Epithelial cell of proximal tubule (primary cell): ENCODE results near the gene RPL29. TPM values are rescaled to one million over a fixed set of nuclear protein-coding genes. Genes with fewer than 3 reads are reported as not detected.

Experiments used
- DNase-seq: peaks from one replicate; pipeline ENCODE4 v3.0.0-alpha.2; 2011; ENCODE audit warnings: low read depth
- H3K4me3 ChIP-seq: 2 replicates; pipeline ENCODE4 v1.5.1; 2011; ENCODE audit warnings: low read depth, mild to moderate bottlenecking, low read length
- total RNA-seq: library from RNA; depleted of rRNA; stranded (reverse); fragments of >200 nt; gene quantifications from 2 replicates; pipeline ENCODE4 v1.2.3, GENCODE V29; 2015
- TF ChIP-seq, protein P1 (sequence below): conservative IDR thresholded peaks from 2 replicates; pipeline ENCODE4 v1.5.1; 2012; ENCODE audit warnings: low read depth, mild to moderate bottlenecking, low read length

The RPL29 gene
- total RNA-seq, 1 donor from 2014 or later, result 1,795 TPM

DNA sequence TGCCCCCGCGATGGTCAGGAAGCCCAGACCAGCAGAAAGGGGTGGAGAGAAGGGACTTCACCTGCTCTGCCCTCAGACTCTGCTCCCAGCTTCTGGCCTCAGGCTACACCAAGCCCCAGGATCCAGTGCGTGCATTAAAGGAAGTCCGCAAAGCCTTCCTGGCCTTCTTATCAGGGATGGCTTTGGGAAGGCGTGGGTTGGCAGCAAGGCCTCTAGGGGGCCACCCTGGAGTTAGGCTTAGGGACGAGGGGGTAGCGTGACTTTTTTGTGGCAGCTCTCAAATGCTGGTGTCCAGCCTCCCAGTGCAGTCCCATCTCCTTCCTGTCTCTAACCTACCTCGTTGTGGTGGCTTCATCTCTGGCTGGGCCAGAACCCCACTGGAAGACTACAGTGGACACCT is 18.9 kb upstream of the RPL29 start:
- no peak overlapping the region for H3K4me3 ChIP-seq
- DNase-seq, result no peak
- TF ChIP-seq, protein P1, sequence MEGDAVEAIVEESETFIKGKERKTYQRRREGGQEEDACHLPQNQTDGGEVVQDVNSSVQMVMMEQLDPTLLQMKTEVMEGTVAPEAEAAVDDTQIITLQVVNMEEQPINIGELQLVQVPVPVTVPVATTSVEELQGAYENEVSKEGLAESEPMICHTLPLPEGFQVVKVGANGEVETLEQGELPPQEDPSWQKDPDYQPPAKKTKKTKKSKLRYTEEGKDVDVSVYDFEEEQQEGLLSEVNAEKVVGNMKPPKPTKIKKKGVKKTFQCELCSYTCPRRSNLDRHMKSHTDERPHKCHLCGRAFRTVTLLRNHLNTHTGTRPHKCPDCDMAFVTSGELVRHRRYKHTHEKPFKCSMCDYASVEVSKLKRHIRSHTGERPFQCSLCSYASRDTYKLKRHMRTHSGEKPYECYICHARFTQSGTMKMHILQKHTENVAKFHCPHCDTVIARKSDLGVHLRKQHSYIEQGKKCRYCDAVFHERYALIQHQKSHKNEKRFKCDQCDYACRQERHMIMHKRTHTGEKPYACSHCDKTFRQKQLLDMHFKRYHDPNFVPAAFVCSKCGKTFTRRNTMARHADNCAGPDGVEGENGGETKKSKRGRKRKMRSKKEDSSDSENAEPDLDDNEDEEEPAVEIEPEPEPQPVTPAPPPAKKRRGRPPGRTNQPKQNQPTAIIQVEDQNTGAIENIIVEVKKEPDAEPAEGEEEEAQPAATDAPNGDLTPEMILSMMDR, result peak; percentile 34

DNA sequence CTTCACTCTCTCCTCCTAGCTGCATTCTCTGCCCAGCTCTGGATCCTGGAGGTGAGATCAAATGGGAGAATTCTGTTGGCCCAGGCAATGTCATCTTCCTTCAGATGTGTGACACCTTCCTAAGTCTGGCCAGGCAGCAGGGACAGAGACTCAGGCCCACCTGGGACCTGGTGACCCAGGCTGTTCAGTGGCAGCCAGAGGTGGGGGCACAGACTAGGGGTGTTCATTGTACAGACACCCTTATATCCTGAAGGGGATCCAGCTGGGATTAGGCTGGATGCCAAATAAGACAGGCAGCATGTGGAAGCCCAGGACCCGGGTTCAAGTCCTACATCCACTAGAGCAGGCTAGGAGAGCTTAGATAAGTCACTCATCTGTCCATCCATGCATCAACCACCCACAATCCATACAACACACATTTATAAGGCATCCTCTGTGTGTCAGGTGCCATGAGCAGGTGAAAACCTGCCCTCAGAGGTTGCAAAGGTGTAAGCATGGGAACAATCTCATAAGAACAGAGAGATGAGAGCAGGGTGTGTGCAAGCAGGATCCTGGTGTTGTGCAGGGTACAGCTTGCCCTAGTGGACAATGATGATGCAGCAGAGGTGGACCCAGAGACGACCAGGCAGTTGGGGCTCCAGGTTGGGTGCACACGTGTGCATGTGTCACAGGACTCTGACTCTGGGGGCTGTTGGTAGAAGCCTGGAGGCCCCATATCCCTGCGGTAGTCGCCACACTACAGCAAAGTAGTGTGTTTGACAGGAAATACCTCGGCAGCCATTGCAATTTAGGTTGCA is 18.3 kb upstream of the RPL29 start:
- no peak for DNase-seq
- no peak overlapping the region for H3K4me3 ChIP-seq
- TF ChIP-seq, protein P1, result no peak

DNA sequence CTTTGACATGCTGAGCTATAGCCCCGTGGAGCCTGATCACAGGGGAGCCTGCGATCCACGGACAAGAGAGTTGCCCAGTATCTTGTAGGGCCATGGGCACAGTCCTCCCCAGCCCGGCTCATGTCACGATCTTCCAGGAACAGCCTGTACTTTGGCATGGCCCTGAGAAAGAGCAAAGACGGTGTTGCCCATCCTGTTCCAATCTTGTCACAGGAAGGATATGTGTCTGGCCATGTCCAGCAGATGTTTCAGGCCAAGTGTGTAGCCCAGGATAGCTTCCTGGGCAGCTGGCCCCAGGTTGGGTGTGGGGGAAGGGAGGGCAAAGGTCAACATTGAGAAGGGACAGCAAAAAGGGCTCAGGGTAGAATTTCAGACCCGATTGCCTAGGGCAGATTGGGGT is 17.0 kb upstream of the RPL29 start:
- H3K4me3 ChIP-seq, result no peak overlapping the region
- TF ChIP-seq, protein P1, result no peak
- no peak for DNase-seq

DNA sequence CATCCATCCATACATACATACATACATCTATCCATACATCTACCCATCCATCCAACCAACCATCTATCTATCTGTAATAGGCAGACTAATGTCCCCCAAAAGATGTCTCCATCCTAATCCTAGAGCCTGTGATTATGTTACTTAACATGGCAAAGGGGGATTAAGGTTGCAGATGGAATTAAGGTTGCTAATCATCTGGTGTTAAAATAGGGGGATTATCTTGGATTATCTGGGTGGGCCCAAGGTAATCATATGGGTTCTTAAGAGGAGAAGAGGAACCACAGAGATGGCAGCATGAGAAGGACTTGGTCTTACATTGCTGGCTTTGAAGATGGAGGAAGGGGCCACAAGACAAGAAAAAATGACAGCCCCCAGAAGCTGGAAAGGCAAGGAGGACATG is 14.7 kb upstream of the RPL29 start:
- DNase-seq, result no peak
- TF ChIP-seq, protein P1, result no peak
- H3K4me3 ChIP-seq, result no peak overlapping the region

DNA sequence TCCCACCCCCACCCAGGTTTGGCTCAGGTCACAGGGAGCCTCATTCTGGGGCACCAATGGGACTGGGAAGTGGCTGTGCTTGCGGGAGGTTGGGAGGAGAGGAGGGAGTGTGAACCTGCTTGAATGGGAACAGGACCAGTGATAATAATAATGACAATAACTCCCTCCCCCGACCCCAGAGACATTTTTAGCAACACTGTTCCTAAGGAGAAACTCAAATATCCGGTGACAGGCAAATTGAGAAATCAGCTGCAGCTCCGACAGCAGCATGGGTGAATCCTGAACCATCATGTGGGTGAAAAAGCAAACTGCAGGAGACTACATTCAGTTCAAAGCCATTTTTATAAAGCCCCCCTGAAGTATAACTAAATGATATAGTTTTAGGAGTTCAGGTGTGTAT is 11.6 kb upstream of the RPL29 start:
- H3K4me3 ChIP-seq, result no peak overlapping the region
- TF ChIP-seq, protein P1, result no peak
- DNase-seq, result no peak

DNA sequence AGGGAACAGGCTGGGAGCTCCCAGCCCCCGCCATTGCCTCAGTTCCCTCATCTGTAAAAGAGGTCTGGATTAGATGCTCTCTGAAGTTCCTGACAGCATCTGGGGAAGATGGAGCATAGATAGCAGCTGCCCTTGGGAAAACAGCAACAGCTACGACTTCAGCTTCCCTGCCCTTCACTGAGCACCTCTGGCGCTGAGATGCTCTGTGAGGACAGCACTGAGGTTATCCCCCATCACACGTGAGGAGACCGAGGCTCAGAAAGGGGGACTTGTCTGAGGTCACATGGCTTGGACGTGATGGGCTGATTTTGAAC is 11.1 kb upstream of the RPL29 start:
- TF ChIP-seq, protein P1, result no peak
- no peak for DNase-seq
- no peak overlapping the region for H3K4me3 ChIP-seq
